RWPE2 (cell line): ENCODE measurements around the gene PLA2G5.

ENCODE experiments used
- ATAC-seq: fragments of 200-7000 bp; cut with Tn5 transposase; 3 replicates; pipeline ENCODE4 v1.9.1; 2021; ENCODE audit warnings: low read depth
- DNase-seq: peaks from one replicate; pipeline ENCODE4 v3.0.0-alpha.2; 2020; ENCODE audit warnings: low spot score
- H3K27ac ChIP-seq: fragments of 450-650 bp; 2 replicates; pipeline ENCODE4 v1.5.1; 2017; ENCODE audit warnings: mild to moderate bottlenecking; ENCODE audit not compliant: poor library complexity, severe bottlenecking
- H3K27me3 ChIP-seq: fragments of 250-450 bp; sonication (Bioruptor Pico); 2 replicates; pipeline ENCODE4 v1.5.1; 2021; ENCODE audit warnings: mild to moderate bottlenecking, moderate library complexity; ENCODE audit not compliant: insufficient read depth, poor library complexity, severe bottlenecking
- H3K36me3 ChIP-seq: fragments of 250-450 bp; sonication (Bioruptor Pico); 2 replicates; pipeline ENCODE4 v1.5.1; 2020; ENCODE audit warnings: low read depth, mild to moderate bottlenecking, moderate library complexity
- H3K4me1 ChIP-seq: fragments of 250-450 bp; sonication (Bioruptor Pico); 2 replicates; pipeline ENCODE4 v1.5.1; 2021; ENCODE audit warnings: mild to moderate bottlenecking, moderate library complexity; ENCODE audit not compliant: insufficient read depth, poor library complexity, severe bottlenecking
- H3K4me3 ChIP-seq: fragments of 250-450 bp; sonication (Bioruptor Pico); 2 replicates; pipeline ENCODE4 v1.5.1; 2021; ENCODE audit warnings: mild to moderate bottlenecking, moderate library complexity; ENCODE audit not compliant: severe bottlenecking
- H3K9me3 ChIP-seq: fragments of 250-450 bp; sonication (Bioruptor Pico); 2 replicates; pipeline ENCODE4 v1.5.1; 2021; ENCODE audit warnings: mild to moderate bottlenecking, moderate library complexity; ENCODE audit not compliant: severe bottlenecking
- CTCF ChIP-seq: fragments of 450-650 bp; IDR thresholded peaks from one replicate; pipeline ENCODE4 v1.5.1; 2017; ENCODE audit warnings: mild to moderate bottlenecking, moderate library complexity; ENCODE audit not compliant: poor library complexity, severe bottlenecking

The PLA2G5 gene

GRCh38 chr1:20141001-20141400 lies 71.0 kb downstream of the PLA2G5 start:
- H3K4me1 ChIP-seq = peaks cover 5% of the 10 kb centered on the region
- H3K36me3 ChIP-seq = no peaks in the 10 kb centered on the region
- H3K4me3 ChIP-seq = no peak overlapping the region
- no peaks in the 10 kb centered on the region for H3K27me3 ChIP-seq
- DNase-seq (no peak), ATAC-seq (no peak)
- H3K27ac ChIP-seq = no peak overlapping the region
- no peaks in the 10 kb centered on the region for H3K9me3 ChIP-seq
- no peak for TF ChIP-seq CTCF

- Histone ChIP-seq H3K27ac (no peak overlapping the region), H3K9me3 (no peaks in the 10 kb centered on the region), H3K4me1 (peaks cover 5% of the 10 kb centered on the region), H3K36me3 (no peaks in the 10 kb centered on the region), H3K4me3 (no peak overlapping the region), H3K27me3 (no peaks in the 10 kb centered on the region)
- DNase-seq (no peak), ATAC-seq (no peak)
- no peak for TF ChIP-seq CTCF
Observed at GRCh38 chr1:20141466-20141865, 71.5 kb downstream of the PLA2G5 start.
